OCI-LY1 (cell line): ENCODE measurements around the gene CCT6B.
"Not testable (repeated sequence)": the region's sequence is repeated elsewhere in the genome, so short reads cannot be mapped to it uniquely, and the experiment has no call there.

Experiments used
- H2AFZ ChIP-seq: fragments of 200-600 bp; sonication (generic), shearing (Covaris generic); 2 replicates; pipeline ENCODE4 v1.6.0; 2014; ENCODE audit warnings: antibody characterized with exemption, mild to moderate bottlenecking, low read length
- H3F3A ChIP-seq: fragments of 200-600 bp; sonication (generic), shearing (Covaris generic); 2 replicates; pipeline ENCODE4 v1.6.0; 2014; ENCODE audit warnings: mild to moderate bottlenecking, antibody characterized with exemption, low read length, moderate library complexity; ENCODE audit not compliant: insufficient read depth
- H3K27ac ChIP-seq: fragments of 200-600 bp; sonication (generic); 2 replicates; pipeline ENCODE4 v1.5.1; 2014; ENCODE audit warnings: low read length, mixed run types, mild to moderate bottlenecking, low read depth; ENCODE audit not compliant: poor library complexity, severe bottlenecking
- H3K27me3 ChIP-seq: fragments of 200-600 bp; sonication (generic); 2 replicates; pipeline ENCODE4 v1.6.0; 2014; ENCODE audit warnings: antibody characterized with exemption, mild to moderate bottlenecking, low read length, moderate library complexity; ENCODE audit not compliant: insufficient read depth
- H3K36me3 ChIP-seq: fragments of 200-600 bp; sonication (generic); 2 replicates; pipeline ENCODE4 v1.6.1; 2014; ENCODE audit warnings: mild to moderate bottlenecking, antibody characterized with exemption, low read length, moderate library complexity, mixed read lengths; ENCODE audit not compliant: insufficient read depth
- H3K4me1 ChIP-seq: fragments of 200-600 bp; sonication (generic); 2 replicates; pipeline ENCODE4 v1.5.1; 2014; ENCODE audit warnings: mild to moderate bottlenecking, low read length, moderate library complexity; ENCODE audit not compliant: insufficient read depth, severe bottlenecking
- H3K4me2 ChIP-seq: fragments of 200-600 bp; sonication (generic), shearing (Covaris generic); 2 replicates; pipeline ENCODE4 v1.6.1; 2014; ENCODE audit warnings: low read length
- H3K4me3 ChIP-seq: fragments of 200-600 bp; sonication (generic); 2 replicates; pipeline ENCODE4 v1.5.1; 2014; ENCODE audit warnings: low read length, low read depth, mild to moderate bottlenecking, mixed read lengths; ENCODE audit not compliant: poor library complexity, severe bottlenecking
- H3K79me2 ChIP-seq: fragments of 200-600 bp; shearing (Covaris generic); 2 replicates; pipeline ENCODE4 v1.6.1; 2016; ENCODE audit warnings: mixed run types, low read length, mixed read lengths; ENCODE audit not compliant: insufficient read depth
- H3K9ac ChIP-seq: fragments of 200-600 bp; sonication (generic), shearing (Covaris generic); 2 replicates; pipeline ENCODE4 v1.6.1; 2014; ENCODE audit warnings: mild to moderate bottlenecking, low read length, mixed read lengths
- H3K9me2 ChIP-seq: fragments of 200-600 bp; sonication (generic), shearing (Covaris generic); 2 replicates; pipeline ENCODE4 v1.6.1; 2014; ENCODE audit warnings: low read depth, mild to moderate bottlenecking, low read length, mixed read lengths
- H3K9me3 ChIP-seq: fragments of 200-600 bp; shearing (Covaris generic); 2 replicates; pipeline ENCODE4 v1.6.1; 2014; ENCODE audit warnings: low read length, mixed read lengths
- H4K20me1 ChIP-seq: fragments of 200-600 bp; sonication (generic), shearing (Covaris generic); 2 replicates; pipeline ENCODE4 v1.6.0; 2016; ENCODE audit warnings: mild to moderate bottlenecking, low read length; ENCODE audit not compliant: insufficient read depth
- CTCF ChIP-seq: fragments of 200-600 bp; sonication (generic), shearing (Covaris generic); IDR thresholded peaks from 2 replicates; pipeline ENCODE4 v1.5.1; 2017; ENCODE audit warnings: mild to moderate bottlenecking, antibody characterized with exemption, low read length, moderate library complexity, mixed read lengths
- EZH2 ChIP-seq: fragments of 200-600 bp; sonication (generic), shearing (Covaris generic); IDR thresholded peaks from 2 replicates; pipeline ENCODE4 v1.8.0; 2017; ENCODE audit warnings: borderline replicate concordance, mixed run types, mild to moderate bottlenecking, antibody characterized with exemption, low read length, moderate library complexity, mixed read lengths

CCT6B gene

DNA sequence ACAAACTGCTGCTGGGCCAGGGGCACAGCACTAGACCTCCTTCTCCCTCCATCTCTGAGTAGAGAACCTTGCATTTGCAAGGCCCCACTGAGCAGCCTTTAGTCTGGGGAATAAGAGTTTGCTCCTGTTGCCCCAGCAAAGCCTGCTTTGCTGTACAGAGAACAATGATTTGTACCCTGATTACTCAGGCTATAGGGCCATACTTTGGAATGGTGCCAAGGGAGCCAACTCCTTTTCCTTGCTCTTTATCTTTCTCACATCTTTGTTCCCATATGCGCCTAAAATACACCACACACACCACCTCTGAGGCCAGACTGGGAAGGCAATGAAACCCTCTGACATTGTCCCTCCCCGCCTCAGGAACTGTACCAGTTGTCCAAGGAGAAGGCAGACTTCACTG lies 40.3 kb upstream of the CCT6B start:
- Histone ChIP-seq H2AFZ (no peak overlapping the region), H3K4me3 (no peak overlapping the region), H4K20me1 (no peaks in the 10 kb centered on the region), H3K9me2 (no peaks in the 10 kb centered on the region), H3K4me1 (no peaks in the 10 kb centered on the region), H3K9me3 (no peaks in the 10 kb centered on the region), H3K79me2 (no peaks in the 10 kb centered on the region), H3K27ac (no peak overlapping the region), H3K36me3 (peaks cover 72% of the 10 kb centered on the region), H3F3A (no peaks in the 10 kb centered on the region), H3K9ac (no peak overlapping the region), H3K27me3 (no peaks in the 10 kb centered on the region), H3K4me2 (no peak overlapping the region)
- no peak for TF ChIP-seq EZH2
- TF ChIP-seq CTCF: no peak

DNA sequence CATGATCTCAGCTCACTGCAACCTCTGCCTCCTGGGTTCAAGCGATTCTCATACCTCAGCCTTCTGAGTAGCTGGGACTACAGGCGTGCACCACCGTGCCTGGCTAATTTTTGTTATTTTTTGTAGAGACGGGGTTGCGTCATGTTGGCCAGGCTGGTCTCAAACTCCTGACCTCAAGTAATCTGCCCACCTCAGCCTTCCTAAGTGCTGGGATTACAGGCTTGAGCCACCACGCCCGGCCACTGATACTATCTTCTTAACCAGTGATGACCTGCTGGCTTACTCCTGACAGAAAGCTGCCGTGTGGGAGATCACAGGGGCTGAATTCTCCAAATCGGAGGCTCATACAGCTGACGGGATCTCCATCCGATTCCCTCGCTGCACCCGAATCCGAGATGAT lies 39.7 kb upstream of the CCT6B start:
- not testable (repeated sequence) for H2AFZ ChIP-seq, H3K4me3 ChIP-seq, H3K27me3 ChIP-seq, H3F3A ChIP-seq, H3K4me2 ChIP-seq, H3K9ac ChIP-seq, H3K4me1 ChIP-seq, H3K9me3 ChIP-seq, H4K20me1 ChIP-seq, H3K27ac ChIP-seq, H3K9me2 ChIP-seq, H3K79me2 ChIP-seq
- peaks cover 78% of the 10 kb centered on the region for H3K36me3 ChIP-seq

- Histone ChIP-seq H3F3A (no peaks in the 10 kb centered on the region), H3K36me3 (peaks cover 87% of the 10 kb centered on the region), H4K20me1 (no peaks in the 10 kb centered on the region), H3K9me2 (no peaks in the 10 kb centered on the region), H2AFZ (no peak overlapping the region), H3K4me3 (no peak overlapping the region), H3K27me3 (no peaks in the 10 kb centered on the region), H3K27ac (no peak overlapping the region), H3K9me3 (no peaks in the 10 kb centered on the region), H3K9ac (no peak overlapping the region), H3K79me2 (no peaks in the 10 kb centered on the region), H3K4me1 (no peaks in the 10 kb centered on the region), H3K4me2 (no peak overlapping the region)
- TF ChIP-seq EZH2: no peak
- no peak for TF ChIP-seq CTCF
Measured at GRCh38 chr17:34999456-34999855, 38.2 kb upstream of the CCT6B start.

GRCh38 chr17:34998205-34998604 lies 36.9 kb upstream of the CCT6B start:
- Histone ChIP-seq H3K4me1 (no peaks in the 10 kb centered on the region), H3K36me3 (peaks cover 87% of the 10 kb centered on the region), H3K9ac (no peak overlapping the region), H3K9me3 (no peaks in the 10 kb centered on the region), H3K79me2 (no peaks in the 10 kb centered on the region), H4K20me1 (no peaks in the 10 kb centered on the region), H3K4me3 (no peak overlapping the region), H2AFZ (no peak overlapping the region), H3K27me3 (no peaks in the 10 kb centered on the region), H3K9me2 (no peaks in the 10 kb centered on the region), H3F3A (no peaks in the 10 kb centered on the region), H3K27ac (no peak overlapping the region), H3K4me2 (no peak overlapping the region)
- TF ChIP-seq EZH2: no peak
- peak; percentile 69; the same call in 1 of the 2 replicates for TF ChIP-seq CTCF
